Epithelial cell of proximal tubule (primary cell): ENCODE data around the gene TPM2. TPM values are rescaled to one million over a fixed set of nuclear protein-coding genes. Genes with fewer than 3 reads are reported as not detected.

Experiments used
- DNase-seq: peaks from one replicate; pipeline ENCODE4 v3.0.0-alpha.2; 2011; ENCODE audit warnings: low read depth
- H3K4me3 ChIP-seq: 2 replicates; pipeline ENCODE4 v1.5.1; 2011; ENCODE audit warnings: low read depth, mild to moderate bottlenecking, low read length
- total RNA-seq: library from RNA; depleted of rRNA; stranded (reverse); fragments of >200 nt; gene quantifications from 2 replicates; pipeline ENCODE4 v1.2.3, GENCODE V29; 2015
- TF ChIP-seq, protein P1 (sequence below): conservative IDR thresholded peaks from 2 replicates; pipeline ENCODE4 v1.5.1; 2012; ENCODE audit warnings: low read depth, mild to moderate bottlenecking, low read length

The TPM2 gene
- total RNA-seq, 1 donor from 2014 or later: 267 TPM

DNA sequence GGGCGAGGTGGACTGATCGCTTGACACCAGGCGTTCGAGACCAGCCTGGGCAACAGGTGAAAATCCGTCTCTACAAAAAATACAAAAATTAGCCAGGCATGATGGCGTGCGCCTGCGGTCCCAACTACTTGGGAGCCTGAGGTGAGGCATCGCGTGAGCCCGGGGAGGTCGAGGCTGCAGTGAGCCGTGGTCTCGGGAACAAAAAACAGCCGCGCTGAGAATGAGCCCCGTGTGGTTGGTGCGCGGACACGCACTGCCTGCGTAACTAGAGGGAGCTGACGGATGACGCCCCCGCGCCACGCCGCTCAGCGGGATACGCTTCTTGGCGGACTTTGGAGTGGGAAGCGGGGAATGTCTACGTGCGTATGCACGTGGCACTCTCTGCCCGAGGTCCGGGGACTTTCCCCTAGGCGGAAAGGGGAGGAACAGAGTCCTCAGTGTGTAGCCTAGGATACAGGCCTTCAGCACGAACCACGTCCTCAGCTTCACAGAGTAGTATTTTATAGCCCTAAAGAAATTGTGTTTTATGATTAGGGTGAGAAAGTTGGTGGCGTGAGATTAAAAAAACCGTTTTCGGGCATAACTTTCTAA is 32.1 kb downstream of the TPM2 start, which contains the start of gene RMRP:
RMRP (minus strand) TSS at position 474 of the 591 bp plus-strand sequence.
- DNase-seq: peak; percentile 95
- H3K4me3 ChIP-seq: peak within 1 kb of the TSS; percentile 78
- TF ChIP-seq, protein P1, sequence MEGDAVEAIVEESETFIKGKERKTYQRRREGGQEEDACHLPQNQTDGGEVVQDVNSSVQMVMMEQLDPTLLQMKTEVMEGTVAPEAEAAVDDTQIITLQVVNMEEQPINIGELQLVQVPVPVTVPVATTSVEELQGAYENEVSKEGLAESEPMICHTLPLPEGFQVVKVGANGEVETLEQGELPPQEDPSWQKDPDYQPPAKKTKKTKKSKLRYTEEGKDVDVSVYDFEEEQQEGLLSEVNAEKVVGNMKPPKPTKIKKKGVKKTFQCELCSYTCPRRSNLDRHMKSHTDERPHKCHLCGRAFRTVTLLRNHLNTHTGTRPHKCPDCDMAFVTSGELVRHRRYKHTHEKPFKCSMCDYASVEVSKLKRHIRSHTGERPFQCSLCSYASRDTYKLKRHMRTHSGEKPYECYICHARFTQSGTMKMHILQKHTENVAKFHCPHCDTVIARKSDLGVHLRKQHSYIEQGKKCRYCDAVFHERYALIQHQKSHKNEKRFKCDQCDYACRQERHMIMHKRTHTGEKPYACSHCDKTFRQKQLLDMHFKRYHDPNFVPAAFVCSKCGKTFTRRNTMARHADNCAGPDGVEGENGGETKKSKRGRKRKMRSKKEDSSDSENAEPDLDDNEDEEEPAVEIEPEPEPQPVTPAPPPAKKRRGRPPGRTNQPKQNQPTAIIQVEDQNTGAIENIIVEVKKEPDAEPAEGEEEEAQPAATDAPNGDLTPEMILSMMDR: peak; percentile 8

DNA sequence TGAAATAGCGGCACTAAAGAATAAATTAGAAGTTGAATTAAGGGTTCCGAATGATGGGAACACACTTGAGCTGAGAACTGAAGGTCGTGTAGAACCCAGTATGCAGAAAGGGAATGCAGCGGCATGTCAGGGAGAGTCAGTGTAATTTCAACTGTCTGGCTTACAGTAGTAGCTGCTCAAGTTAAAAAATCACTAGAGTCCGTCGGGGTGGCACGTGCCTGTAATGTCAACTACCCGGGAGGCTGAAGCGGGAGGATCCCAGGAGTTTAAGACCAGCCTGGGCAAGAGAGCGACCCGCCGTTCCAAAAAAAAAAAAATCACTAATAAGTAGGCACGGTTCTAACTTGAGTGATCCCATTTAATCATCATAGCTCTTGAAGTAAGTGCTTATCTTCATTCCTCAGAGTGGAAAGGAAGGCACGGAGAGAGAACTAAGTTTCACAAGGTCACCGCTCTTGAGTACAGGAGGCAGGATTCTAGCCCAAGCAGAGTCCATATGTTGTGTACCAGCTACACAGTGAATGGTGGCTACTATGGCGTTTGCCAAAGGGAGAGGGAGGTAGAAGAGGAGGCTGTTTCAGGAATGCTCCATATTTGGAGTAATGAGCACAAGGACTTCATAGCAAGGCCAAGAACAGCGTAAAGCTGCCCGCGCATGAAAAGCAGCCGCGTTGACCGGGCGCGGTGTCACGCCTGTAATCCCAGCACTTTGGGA is 32.7 kb downstream of the TPM2 start:
- no peak for DNase-seq
- TF ChIP-seq, protein P1: no peak
- peak overlapping the region; percentile 42 for H3K4me3 ChIP-seq

DNA sequence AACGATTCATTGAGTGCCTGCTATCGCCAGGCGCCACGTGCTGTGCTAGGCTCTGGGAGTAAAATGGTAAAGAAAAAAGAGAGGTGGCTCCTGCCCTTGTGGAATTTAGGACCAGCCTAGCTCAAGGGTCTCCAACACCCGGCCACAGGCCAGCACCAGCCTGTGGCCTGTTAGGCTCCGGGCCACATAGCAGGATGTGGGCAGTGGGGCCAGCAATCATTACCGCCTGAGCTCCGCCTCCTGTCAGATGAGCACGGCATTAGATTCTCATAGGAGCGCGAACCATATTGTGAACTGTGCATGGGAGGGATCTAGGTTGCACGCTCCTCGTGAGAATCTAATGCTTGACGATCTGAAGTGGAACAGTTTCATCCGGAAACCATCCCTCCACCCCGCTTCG is 33.4 kb downstream of the TPM2 start:
- TF ChIP-seq, protein P1: no peak
- no peak overlapping the region for H3K4me3 ChIP-seq
- no peak for DNase-seq

DNA sequence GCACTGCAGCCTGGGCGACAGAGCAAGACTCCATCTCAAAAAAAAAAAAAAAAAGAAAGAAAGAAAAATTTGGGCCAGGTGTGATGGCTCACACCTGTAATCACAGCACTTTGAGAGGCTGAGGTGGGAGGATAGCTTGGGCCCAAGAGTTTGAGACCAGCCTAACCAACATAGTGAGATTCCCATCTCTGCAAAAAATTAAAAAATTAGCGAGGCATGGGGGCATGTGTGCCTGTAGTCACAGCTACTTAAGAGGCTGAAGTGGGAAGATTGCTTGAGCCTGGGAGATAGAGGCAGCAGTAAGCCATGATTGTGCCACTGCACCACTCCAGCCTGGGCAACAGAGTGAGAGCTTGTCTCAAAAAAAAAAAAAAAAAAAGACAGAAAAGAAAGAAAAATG is 36.1 kb downstream of the TPM2 start:
- TF ChIP-seq, protein P1: no peak
- no peak for DNase-seq
- no peak overlapping the region for H3K4me3 ChIP-seq

DNA sequence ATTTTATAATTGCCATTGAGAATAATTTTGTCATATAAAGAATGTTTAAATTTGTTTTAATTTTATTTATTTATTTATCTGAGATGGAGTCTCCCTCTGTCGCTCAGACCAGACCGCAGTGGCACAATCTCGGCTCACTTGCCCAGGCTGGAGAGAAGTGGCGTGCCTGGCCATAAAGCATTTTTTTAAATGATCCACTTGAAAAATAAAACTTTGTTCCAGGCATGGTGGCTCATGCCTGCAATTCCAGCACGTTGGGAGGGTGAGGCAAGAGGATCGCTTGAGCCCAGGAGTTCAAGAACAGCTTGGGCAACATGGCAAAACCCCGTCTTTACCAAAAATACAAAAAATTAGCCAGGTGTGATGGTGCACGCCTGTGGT is 36.9 kb downstream of the TPM2 start:
- DNase-seq: no peak
- TF ChIP-seq, protein P1: no peak

DNA sequence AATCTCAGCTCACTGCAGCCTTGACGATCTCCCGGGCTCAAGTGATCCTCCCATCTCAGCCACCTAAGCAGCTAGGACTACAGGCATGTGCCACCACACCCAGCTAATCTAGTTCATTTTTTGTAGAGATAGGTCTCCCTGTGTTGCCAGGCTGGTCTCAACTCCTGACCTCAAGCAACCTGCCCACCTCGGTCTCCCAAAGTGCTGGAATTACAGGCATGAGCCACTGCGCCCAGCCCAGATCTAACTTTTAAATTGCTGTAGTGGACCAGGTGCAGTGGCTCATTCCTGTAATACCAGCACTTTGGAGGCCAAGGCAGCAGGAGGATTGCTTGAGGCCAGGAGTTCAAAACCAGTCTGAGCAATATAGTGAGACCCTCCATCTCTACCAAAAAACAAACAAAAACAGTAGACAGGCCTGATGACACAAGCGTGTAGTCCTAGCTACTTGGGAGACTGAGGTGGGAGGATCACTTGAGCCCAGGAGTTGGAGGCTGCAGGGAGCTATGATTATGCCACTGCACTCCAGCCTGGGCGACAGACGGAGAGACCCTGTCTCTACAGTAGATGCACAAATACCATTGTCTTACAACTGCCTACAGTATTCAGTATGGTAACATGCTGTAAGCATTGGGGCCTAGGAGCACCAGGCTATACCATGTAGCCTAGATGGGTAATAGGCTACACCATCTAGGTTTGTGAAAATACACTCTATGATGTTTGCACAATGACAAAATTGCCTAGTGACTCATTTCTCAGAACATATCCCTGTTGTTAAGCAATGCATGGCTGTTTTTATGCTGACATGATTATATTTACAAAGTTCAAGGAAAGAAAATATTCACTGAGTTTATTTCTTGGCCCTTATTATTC is 37.5 kb downstream of the TPM2 start:
- DNase-seq: no peak
- no peak overlapping the region for H3K4me3 ChIP-seq
- TF ChIP-seq, protein P1: no peak

More for the DNA sequence above, 36.9 kb downstream of the TPM2 start:
- no peak overlapping the region for H3K4me3 ChIP-seq
